ENCODE results near the gene CNNM3. TPM values are rescaled to one million over a fixed set of nuclear protein-coding genes. Genes with fewer than 3 reads are reported as not detected.

Gene CNNM3
- total RNA-seq, 1 donor from 2014 or later, result 32.6 TPM

- no peak overlapping the region for H3K27ac Mint-ChIP-seq (ENCODE audit: unreplicated experiment)
- H3K36me3 Mint-ChIP-seq (ENCODE audit: low read depth), result peaks cover 8% of the 10 kb centered on the region
- H3K27me3 Mint-ChIP-seq (ENCODE audit: low read depth), result no peaks in the 10 kb centered on the region
- TF ChIP-seq CTCF (conservative IDR thresholded peaks at IDR 0.05), result no peak
- peak overlapping the region; percentile 81 for H3K4me3 Mint-ChIP-seq
- H3K9me3 Mint-ChIP-seq, result no peaks in the 10 kb centered on the region
- DNase-seq (ENCODE audit: low read depth, low spot score), result no peak
- peaks cover 41% of the 10 kb centered on the region for H3K4me1 Mint-ChIP-seq
Observed at GRCh38 chr2:96863575-96864342, 47.7 kb downstream of the CNNM3 start.

GRCh38 chr2:96864343-96865091 is 48.4 kb downstream of the CNNM3 start:
- no peak overlapping the region for H3K4me3 Mint-ChIP-seq
- H3K4me1 Mint-ChIP-seq, result peaks cover 33% of the 10 kb centered on the region
- TF ChIP-seq CTCF (conservative IDR thresholded peaks at IDR 0.05), result no peak
- DNase-seq (ENCODE audit: low read depth, low spot score), result no peak
- H3K27ac Mint-ChIP-seq (ENCODE audit: unreplicated experiment), result no peak overlapping the region
- H3K27me3 Mint-ChIP-seq (ENCODE audit: low read depth), result no peaks in the 10 kb centered on the region
- no peaks in the 10 kb centered on the region for H3K9me3 Mint-ChIP-seq
- H3K36me3 Mint-ChIP-seq (ENCODE audit: low read depth), result peaks cover 8% of the 10 kb centered on the region

GRCh38 chr2:96865654-96866053 is 49.6 kb downstream of the CNNM3 start:
- peaks cover 25% of the 10 kb centered on the region for H3K4me1 Mint-ChIP-seq
- no peak for TF ChIP-seq CTCF (conservative IDR thresholded peaks at IDR 0.05)
- no peaks in the 10 kb centered on the region for H3K9me3 Mint-ChIP-seq
- peaks cover 8% of the 10 kb centered on the region for H3K36me3 Mint-ChIP-seq (ENCODE audit: low read depth)
- no peak for DNase-seq (ENCODE audit: low read depth, low spot score)
- H3K27me3 Mint-ChIP-seq (ENCODE audit: low read depth), result no peaks in the 10 kb centered on the region
- H3K4me3 Mint-ChIP-seq, result peak overlapping the region; percentile 77
- H3K27ac Mint-ChIP-seq (ENCODE audit: unreplicated experiment), result no peak overlapping the region

GRCh38 chr2:96866149-96866548 is 50.1 kb downstream of the CNNM3 start:
- H3K27ac Mint-ChIP-seq (ENCODE audit: unreplicated experiment), result no peak overlapping the region
- H3K36me3 Mint-ChIP-seq (ENCODE audit: low read depth), result peaks cover 8% of the 10 kb centered on the region
- DNase-seq (ENCODE audit: low read depth, low spot score), result no peak
- H3K27me3 Mint-ChIP-seq (ENCODE audit: low read depth), result no peaks in the 10 kb centered on the region
- TF ChIP-seq CTCF (conservative IDR thresholded peaks at IDR 0.05), result no peak
- peak overlapping the region; percentile 94 for H3K4me3 Mint-ChIP-seq
- H3K9me3 Mint-ChIP-seq, result no peaks in the 10 kb centered on the region
- H3K4me1 Mint-ChIP-seq, result peaks cover 30% of the 10 kb centered on the region

- no peak for DNase-seq (ENCODE audit: low read depth, low spot score)
- H3K9me3 Mint-ChIP-seq, result no peaks in the 10 kb centered on the region
- H3K36me3 Mint-ChIP-seq (ENCODE audit: low read depth), result peaks cover 7% of the 10 kb centered on the region
- peaks cover 34% of the 10 kb centered on the region for H3K4me1 Mint-ChIP-seq
- peak overlapping the region; percentile 94 for H3K4me3 Mint-ChIP-seq
- H3K27ac Mint-ChIP-seq (ENCODE audit: unreplicated experiment), result no peak overlapping the region
- TF ChIP-seq CTCF (conservative IDR thresholded peaks at IDR 0.05), result no peak
- H3K27me3 Mint-ChIP-seq (ENCODE audit: low read depth), result no peaks in the 10 kb centered on the region
Observed at GRCh38 chr2:96866586-96866985, 50.5 kb downstream of the CNNM3 start.

All from neural crest cell (in vitro differentiated cells).